H4 (cell line): ENCODE data around the gene SETBP1. TPM values are rescaled to one million over a fixed set of nuclear protein-coding genes. Genes with fewer than 3 reads are reported as not detected.

Experiments used
- DNase-seq: peaks from one replicate; pipeline ENCODE4 v3.0.0-alpha.2; 2015; ENCODE audit warnings: low spot score
- total RNA-seq: library from RNA; depleted of rRNA; stranded (reverse); fragments of >200 nt; shearing (Covaris generic); gene quantifications from 2 replicates; pipeline ENCODE4 v1.2.3, GENCODE V29; 2014

Gene SETBP1
- total RNA-seq, 1 experiment from 2014 or later: 3.6 TPM

DNA sequence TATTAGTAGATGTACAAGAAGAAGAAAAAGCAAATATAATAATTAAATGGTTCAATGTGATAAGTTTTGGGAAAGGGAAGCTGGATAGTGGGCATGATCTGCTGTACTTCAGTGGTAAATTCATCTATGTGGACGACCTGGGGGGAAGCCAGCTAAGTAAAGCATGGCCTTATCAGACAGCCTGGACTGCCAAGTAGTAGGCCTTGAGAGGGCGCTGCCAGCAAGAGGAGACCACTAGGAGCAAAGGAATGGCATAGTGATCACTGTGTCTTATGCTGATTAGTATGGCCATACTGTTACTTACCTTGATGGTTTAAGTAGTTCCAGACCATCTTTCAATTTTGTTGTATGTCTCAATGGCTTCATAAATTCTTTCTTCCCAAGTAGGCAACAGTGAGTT lies 287.6 kb downstream of the SETBP1 start:
- no peak for DNase-seq

DNA sequence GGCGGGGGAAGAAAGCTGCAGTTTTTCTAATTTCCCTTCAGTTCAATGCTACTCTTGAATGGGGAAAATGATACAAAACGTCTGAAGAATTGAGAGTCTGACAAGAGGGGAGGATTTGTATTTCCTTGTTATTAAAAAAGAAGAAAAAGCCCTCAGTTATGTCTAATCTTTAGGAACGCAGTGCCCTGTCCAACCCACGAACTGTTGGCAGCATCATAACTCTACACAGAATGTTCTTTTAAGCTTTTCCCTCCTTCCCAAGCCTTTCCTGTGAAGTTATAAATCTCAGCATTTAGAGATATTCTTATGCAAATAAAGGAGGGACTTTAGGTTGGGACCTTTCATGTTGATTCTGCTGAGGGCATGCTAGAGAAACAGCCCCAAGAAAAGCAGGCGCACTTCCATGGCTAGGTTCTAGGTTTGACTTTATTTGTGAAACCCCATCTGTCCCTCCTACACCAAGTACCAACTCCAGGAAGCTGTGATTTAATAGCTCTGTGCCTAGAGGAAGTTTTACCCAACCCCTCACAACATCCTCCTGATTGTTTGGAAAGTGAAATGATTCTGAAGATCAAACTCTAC lies 288.6 kb downstream of the SETBP1 start:
- DNase-seq: no peak

DNA sequence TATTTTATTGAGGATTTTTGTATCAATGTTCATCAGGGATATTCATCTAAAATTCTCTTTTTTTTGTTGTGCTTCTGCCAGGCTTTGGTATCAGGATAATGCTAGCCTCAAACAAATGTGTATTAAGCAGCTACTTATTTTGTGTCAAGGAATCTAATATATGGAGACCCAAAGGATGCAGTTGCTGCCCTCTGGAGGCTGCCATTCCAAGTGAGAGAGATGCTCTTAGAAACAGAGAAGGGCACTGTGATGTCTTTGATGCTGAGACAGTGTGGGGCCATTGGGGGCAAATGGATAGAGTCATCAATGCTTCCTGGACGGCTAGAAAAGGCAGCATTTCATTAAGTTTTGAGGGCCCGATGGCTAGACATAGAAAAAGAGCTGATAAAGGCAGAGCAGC lies 292.6 kb downstream of the SETBP1 start:
- DNase-seq: no peak

DNA sequence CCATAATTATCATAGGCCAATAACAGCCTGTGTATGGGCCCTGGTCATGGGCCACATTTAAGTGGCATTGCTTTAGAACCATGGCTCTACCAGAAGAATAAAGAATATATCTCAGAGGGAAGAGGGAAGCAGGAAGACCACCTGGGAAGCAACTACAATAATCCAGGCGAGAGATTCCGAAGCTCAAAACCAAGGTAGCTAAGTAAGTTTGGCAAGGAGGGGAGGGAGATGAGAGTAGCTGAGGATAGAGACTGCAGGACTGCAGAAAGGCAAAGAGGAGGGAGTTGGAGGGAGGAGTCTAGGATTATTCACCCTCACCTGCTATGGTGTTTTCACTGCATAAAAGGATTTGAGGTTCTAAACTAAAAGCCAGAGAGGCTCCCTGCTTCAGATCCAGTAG lies 293.5 kb downstream of the SETBP1 start:
- no peak for DNase-seq

DNA sequence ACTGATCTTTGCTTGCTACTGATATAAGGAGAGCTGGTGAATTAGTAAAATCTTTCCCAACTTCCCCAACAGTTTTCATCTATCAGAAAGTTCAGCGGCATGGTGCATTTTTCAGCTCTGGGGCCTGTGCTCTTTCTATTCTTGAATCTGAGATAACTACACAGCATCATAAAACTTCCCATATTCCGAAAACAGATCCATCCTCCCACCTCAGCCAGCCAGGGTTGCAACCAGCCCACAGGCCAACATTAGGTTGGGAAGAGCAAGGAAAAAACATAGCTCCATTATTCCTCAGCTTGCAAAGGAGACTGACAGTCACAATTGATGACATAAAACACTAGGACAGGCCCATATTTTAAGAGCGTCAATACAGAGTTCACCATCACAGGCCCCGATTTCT lies 297.2 kb downstream of the SETBP1 start:
- no peak for DNase-seq

DNA sequence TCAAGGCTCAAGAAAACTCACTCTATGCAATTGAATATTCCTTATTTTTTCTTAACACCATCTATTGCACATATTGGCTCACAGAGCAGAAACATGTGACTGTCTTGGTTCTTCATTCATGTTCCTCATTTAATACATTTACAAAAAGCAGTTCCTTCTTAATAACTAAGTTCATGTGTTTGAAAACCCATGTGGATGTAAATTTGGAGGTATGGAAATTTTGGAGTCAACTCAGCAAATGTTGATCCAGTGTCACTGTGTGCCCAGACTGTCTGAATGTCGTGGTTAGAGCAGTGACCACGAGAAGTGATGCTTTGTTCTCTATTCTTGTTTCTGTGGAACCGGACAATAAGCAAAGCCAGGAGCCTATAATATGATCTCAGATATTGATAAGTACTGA lies 299.1 kb downstream of the SETBP1 start:
- DNase-seq: no peak

DNA sequence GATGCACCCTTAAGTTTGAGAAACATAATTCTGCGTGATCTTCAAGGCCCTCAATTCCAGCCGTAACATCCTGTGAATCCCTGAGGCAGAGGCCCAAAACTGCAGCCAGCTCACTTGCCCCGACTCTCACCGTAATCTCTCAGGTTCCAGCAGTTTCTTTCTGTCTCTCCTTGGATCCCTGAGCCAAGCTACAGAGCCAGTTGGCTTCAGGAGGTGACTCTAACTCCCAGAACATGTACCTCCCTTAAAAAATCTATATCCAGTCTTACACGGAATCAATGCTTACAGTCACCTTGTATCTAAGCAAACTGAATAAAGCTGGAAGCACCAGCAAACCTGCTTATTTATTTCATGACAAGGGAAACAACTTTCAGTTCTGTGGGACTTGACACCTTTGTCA lies 300.4 kb downstream of the SETBP1 start:
- no peak for DNase-seq

DNA sequence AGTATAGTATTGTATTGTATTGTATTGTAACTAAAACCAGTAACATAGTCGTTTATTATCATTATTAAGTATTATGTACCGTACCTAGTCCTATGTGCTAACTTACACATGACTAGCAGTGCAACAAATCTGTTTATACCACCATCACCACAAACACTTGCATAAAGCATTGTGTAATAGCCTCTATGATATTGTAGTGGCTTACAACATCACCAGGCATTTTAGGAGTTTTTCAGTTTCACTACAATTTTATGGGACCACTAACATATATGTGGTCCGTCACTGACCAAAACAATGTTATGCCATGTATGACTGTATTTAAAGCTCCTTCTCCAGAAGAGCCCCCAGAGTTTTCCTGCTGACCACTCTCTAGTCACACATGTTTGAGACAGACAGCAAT lies 306.2 kb downstream of the SETBP1 start:
- no peak for DNase-seq

DNA sequence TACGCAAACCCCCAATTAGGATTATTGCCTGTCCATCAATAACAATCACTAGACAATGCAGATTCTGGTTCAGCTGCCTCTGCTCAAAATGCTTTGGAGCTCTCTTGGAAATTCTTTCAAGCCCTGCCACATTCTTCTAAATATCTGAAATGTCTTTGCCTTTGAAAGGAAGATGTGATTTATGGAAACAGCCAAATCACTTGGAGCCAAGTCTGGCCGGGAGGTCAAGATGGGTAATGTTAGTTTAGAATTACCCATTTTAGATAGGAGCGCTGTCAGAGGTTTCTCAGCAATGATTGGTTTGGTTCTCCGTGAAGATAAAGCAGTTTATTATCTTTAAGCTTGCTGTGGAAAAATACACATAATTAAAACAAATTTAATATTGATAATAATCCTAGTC lies 306.7 kb downstream of the SETBP1 start:
- DNase-seq: no peak

DNA sequence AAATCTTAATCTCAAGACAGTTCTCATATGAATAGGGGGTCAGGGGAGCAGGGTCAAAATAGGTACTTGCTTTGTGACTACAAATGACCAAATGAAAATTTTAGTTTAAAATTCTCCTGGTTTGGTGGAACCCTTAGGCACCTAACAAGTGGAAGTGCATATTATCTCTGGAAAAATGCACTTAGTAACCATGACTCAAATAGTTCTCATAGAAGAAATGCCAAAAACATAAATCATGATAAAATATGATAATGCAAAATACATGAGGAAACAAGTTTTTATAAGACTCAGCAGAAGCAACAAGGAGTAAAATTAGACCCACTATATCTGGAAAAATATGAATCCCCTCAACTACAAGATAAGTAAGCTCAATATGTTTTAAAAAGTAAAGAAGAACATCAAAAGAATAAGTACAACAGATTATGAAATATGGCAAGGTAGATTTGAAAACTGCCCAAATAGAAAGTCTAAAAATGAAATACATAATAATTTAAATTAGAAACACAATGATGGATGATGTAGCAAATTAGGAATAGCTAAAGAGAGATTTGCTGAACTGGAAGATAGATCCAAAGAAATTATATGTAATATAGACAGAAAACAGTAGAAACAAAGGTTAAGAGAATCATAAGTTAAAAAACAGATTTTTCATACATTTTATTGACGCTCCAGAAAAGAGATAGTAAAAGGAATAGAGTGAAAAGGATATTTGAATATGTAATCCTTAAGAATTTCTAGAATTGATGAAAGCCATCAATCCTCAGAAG lies 308.3 kb downstream of the SETBP1 start:
- DNase-seq: no peak

DNA sequence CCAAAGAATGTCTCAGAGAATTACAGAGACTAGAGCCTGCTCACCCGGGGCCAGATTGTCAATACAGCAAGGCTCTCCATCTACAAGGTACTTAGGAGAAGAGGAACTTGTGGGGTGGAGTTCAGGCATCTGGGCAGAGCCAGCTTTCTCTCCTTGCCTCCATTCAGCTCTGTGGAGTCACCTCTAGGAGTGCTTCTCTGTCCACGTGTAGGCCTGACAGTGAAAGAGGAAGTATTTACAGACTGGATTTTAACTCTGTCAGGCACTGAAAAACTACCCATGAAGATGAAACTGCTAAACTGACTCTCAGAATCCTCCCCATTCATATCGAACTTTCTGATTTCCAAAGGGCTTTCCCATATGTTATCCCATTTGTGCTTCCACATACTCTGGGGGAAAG lies 315.6 kb downstream of the SETBP1 start:
- DNase-seq: no peak

DNA sequence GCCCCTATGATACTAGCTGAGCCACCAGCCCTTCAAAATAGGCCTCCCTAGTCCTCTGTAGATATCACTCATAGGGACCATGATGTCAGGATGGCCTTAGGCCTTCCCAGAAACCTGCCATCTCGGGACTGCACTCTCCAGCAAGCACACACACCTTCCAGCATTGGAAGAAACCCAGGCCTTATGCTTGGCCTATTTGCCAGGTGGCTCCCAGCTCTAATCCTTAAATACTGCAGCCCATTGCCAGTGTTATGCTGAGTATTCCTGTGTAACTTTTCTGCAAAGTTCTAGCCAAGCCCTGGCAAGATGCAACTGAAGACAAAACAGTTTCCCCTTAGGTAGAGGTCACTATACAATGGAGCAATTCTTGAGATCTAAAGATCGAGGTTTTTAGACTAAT lies 316.5 kb downstream of the SETBP1 start:
- no peak for DNase-seq

DNA sequence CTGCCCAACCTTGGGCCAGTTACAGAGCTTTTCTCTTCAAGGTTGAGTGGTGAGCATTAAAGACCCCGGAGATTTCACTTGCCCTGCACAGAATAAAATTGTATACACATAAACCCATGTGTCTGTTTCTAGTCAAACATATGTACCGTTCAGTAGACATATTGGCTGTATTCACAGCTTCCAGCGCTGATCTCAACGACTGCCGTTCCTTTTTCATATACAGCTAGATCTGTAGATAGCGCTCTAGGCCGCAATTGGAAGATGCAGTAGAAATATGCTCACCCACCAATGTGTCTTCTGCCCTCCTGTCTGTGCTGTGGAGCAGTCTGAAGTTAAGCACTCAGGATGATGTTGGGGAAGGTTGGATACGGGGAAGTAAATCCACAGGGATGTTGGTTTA lies 317.7 kb downstream of the SETBP1 start:
- no peak for DNase-seq

DNA sequence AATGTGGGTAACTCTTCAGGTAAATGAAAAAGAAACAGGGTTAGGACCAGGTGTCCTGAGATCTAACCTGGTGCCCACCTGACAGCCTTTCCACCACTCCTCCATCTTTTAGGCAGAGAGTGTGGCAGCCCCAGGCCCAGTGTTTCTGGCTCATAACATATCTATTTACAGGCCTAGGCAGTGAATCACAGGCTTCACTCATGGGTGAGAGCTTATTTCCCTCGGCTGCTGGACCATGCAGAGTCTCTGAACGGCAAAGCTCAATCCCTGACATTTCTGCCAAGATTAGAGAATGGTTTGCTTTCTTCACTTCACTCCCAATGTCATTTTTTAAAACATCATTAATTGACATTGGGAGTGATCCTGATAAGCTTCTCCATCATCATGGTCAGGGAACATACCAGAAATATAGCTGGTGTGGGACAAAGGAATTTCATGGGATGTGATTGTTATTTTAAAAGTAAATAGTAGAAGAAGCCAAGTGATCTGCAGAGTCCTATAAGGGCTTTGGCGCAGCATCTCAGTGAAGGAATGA lies 323.9 kb downstream of the SETBP1 start:
- no peak for DNase-seq

DNA sequence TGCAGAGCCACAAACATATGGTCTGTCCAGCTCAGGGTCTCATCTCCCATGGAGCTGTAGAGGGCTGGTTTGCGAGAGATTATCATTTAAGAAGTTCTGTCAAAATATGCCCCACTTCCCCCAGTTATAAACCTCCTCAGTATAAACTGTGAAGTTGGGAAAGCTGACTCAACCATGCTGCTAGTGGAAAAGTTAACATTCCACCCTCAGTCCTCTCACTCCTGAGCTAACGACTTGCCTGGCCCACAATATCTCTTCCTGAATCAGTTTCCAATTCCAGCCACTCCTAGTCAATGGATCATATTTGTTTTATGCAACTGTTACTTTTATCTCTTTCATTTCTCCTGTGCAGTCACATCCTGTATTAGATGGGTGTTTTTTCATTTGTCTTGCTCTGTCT lies 326.2 kb downstream of the SETBP1 start:
- DNase-seq: no peak

DNA sequence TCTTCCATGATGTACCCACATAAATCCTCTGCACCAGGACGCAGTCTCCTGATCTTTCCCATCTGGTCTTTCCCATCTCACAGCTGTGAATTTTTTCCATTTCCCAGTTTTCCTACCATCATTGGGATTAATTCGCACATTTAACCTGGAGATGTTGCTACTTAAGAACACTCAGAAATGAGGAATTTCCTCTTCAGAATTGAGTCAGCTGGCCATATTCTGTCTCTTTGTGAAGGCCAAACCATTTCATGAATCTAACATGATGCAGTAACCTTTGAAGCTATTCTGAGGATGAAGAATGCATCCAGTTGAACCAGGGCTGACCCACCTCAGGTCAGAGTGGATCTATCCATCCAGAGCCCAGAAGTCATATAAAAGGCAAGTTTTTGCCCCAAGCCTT lies 326.8 kb downstream of the SETBP1 start:
- no peak for DNase-seq

DNA sequence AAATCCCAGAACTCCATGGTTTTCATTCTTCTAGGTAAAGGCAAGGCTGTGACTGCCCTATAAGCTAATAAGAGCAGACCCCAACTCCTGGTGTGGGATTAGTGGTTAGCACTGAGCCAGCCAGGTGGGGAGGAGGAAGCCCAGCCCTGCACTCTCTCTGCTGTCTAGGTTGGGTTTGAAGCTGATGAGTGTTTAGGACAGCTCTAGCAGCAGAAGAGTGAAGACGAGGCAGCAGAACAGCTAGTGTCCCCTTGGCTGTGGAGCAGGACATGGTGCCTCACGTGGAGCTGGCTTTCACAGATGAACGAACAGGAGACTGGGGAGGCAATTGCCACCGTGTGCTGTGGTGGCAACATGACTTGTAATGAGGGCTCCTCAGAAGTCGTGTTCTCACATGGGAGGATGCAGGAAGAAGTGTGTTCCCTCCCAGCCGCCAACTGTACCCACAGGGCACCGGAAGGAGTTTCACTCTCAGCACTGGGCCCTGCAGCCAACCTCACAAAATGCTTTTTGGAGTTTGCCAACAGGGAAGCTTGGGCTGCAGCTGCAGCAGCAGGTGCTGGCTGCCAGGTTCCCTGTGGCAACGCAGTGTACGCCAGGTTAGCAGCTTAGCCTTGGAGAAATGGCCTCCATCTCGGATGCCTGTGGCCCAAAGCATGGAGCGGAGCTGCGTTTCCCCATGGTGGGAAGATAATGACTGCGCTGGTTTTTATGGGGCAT lies 328.2 kb downstream of the SETBP1 start:
- no peak for DNase-seq

DNA sequence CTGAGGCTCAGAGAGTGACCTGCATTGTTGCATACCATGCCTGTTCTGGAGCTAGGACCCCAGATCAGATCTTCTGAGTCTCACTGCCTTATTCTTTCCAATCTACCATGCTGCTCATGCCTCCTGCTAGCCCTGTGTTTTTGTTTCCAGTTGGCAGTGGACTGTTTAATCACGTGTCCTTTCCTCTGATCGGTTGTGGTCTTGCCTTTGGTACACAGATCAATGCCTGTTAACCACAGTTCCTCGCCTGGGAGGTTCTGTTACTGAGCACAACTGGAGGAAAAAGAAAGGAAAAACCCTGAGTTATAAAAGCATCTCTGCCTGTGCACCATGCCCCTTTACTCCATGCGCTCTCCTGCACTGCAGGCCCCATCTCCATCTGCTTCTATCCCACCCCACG lies 329.1 kb downstream of the SETBP1 start:
- DNase-seq: no peak

DNA sequence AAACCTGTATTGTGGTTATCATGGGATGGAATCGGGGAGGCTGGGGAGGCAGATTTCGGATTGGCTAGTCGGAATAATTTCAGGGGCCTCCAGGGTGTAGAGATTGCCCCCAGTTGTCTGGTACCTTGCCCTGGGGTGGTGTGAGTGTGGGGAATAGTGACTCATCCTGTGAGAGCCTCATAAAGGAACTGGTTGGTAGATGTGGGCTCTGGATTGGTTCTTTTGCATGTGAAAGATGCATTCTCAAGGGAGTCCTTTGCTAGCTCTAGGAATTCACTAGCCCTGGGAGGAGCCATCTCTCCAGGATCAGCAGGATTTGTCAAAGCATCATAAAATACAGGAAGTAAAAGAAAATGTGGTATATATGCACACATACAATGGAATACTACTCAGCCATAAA lies 331.6 kb downstream of the SETBP1 start:
- no peak for DNase-seq

DNA sequence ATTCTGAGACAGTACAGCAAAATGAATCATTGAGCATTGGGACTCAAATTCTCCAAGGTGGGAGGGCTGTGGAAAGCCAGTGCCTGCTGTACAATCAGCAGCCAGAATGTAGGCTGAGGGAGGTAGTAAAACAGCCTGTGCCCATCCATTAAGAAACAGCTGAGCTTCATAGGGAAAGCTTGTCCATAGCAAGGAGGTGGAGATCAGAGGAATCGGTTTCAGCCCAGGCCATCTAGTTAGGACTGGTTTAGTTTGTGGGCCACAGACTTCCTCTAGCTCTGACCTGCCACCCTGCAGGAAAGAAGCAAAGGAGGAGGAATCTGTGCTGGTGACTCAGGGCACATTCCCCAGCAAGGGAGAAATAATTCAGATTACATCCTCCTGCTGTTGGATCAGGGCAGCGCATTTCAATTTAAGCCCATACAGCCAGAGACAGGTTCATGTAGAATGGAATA lies 333.4 kb downstream of the SETBP1 start:
- peak; percentile 86 for DNase-seq

DNA sequence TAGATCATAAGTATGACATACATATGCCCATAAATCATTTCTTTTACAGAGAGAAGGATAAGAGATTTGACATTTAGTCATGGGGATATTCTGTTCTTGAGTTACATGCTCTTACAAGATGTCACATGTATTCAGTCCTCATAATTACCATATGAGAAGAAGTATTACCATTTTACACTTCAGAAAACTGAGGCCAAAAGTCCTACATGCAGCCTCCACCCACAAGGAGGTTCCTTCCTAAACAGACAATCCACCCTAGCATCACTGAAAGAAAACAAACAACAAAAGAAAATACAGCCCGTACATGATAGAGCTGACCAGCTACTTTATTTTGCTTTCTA lies 335.1 kb downstream of the SETBP1 start:
- DNase-seq: no peak

DNA sequence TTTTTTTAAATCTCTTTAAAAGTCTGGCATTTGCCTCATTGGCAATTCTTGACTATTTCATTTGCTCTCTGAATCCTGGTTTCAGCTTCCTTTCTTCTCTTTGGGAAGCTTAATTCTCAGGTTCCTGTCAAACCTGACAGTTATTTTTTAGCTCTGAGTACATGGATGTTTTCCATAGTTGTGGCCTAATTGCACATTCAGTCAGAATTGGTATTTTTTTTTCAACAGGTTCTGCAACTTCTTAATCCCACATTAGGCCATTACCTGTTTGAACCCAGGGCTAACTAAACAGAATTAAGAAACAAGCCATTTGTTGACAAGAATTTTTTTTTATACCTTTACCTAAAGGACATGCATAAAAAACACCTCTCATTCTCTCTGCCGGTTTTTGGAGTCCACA lies 338.8 kb downstream of the SETBP1 start:
- no peak for DNase-seq

DNA sequence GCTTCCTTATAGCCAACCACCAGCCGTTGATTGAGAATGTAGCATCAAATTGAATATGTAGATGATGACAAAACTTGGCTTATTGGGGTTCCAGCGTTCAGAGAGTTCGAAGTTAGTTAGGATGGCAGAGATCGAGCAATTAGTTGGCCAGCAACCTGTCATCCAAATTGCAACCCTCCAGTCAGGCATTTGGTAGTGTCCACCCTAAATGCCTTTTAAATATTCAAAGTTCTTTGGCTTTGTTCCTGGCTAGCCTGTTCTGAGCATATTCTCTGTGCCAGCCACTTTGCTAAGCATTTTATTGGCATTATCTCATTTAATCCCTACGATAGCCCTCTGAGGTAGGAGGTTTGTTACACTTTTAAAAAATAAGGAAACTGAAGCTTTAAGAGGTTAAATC lies 342.8 kb downstream of the SETBP1 start:
- no peak for DNase-seq
